TTC549 (cell line): ENCODE results near the gene GRIA2.
"Not testable (repeated sequence)": the region's sequence is repeated elsewhere in the genome, so short reads cannot be mapped to it uniquely, and the experiment has no call there.

Experiments used
- FAIRE-seq: peaks from 2 replicates; lab custom pipeline; 2012; peaks lifted over from hg19 to GRCh38; lab: Jason Lieb, UNC

Gene GRIA2

DNA sequence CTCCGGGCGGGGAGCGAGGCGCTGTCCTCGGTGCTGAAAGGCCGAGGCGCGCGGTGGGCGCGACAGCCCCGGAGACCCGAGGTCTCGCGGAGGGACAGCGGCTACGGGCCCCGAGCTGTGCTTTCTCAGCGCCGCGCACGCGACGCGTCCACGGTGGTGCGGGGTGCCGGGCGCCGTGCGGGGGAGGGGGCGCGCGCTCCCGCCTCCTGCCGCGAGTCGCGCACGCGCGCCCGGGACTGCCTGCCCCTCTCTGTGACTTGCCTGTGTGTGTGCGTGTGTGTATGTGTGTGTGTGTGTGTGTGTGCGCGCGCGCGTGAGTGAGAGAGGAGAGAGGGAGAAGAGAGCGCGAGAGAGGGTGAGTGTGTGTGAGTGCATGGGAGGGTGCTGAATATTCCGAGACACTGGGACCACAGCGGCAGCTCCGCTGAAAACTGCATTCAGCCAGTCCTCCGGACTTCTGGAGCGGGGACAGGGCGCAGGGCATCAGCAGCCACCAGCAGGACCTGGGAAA, at the start of gene GRIA2:
Gene GRIA2 (plus strand): TSS at position 358 of the 511 bp plus-strand sequence. CDS start 315 bp downstream, outside the sequence.
- FAIRE-seq: no peak

DNA sequence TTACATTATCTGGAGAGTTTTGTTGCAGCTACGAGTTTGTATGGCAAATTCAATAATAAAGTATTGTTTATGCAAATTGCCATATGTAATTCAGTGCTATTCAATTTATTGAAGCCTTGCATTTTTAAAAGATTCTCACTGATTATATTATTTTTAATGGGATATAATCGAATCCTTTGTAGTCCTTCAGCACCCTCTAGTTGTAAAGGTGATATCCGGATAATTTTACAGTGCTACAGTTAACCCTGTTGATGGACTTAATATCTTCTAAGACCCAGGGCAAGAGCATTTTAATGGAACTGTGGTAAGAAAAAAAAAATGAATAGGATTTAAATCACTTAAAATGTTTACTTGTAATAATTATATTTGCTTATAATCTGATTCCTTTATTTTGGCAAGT, 48.5 kb upstream of the GRIA2 start:
- FAIRE-seq: peak; percentile 5

DNA sequence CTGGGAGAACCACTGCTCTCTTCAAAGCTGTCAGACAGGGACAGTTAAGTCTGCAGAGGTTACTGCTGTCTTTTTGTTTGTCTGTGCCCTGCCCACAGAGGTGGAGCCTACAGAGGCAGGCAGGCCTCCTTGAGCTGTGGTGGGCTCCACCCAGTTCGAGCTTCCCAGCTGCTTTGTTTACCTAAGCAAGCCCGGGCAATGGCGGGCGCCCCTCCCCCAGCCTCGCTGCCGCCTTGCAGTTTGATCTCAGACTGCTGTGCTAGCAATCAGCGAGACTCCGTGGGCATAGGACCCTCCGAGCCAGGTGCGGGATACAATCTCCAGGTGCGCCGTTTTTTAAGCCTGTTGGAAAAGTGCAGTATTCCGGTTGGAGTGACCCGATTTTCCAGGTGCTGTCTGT, 40.3 kb upstream of the GRIA2 start:
- not testable (repeated sequence) for FAIRE-seq

DNA sequence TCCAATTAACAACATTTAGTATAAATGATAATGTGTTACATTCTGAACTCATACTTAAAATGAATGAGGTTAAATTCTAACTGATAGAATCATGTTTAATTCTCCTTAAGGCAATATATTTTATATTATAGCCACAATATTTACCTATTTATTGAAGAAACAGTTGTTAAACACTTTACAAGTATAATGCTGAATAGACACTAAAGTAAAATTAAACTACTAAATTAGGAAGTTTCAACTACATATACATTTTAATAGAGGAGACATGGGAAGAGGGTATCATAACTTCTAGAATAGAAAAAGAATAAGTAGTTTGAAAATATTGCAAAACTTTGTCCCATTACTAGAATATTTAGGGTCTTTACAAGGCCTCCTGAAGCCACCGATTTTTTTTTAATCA, 36.2 kb upstream of the GRIA2 start:
- no peak for FAIRE-seq

DNA sequence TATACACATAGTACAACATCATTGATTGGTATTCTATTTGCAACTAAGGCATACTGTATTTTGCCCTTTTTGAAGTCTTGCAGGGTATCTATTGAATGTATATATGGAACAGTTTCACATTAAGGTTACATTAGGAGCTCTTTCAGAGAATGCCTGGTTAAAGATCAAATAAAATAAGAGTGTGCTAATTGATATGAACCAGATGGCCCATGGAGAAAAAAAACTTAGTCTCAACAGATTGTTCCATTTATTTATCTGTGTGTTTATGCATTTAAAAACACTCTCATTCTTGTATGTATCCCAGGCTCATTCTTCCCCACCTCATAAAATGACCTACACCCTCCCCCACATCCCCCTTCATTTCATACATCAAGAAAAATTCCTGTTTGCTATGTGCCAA, 35.2 kb upstream of the GRIA2 start:
- no peak for FAIRE-seq

DNA sequence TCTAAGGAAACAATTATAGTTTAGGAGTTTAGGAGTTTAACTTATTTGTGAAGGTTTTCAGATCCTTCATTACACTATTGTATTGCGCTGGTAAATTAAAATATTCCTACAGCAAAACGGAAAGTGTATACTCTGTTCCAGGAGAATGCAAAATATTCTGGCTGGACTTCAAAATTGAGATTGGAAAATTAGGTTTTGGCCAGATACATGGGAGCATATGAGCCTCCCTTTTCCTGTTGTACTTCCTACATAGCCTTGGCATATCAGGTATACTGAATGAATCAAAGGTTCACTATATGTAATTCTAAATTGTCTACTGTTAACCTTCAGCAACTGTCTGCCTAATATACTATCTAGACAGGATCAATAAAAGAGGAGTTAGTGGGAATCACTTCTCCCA, 25.2 kb upstream of the GRIA2 start:
- no peak for FAIRE-seq

DNA sequence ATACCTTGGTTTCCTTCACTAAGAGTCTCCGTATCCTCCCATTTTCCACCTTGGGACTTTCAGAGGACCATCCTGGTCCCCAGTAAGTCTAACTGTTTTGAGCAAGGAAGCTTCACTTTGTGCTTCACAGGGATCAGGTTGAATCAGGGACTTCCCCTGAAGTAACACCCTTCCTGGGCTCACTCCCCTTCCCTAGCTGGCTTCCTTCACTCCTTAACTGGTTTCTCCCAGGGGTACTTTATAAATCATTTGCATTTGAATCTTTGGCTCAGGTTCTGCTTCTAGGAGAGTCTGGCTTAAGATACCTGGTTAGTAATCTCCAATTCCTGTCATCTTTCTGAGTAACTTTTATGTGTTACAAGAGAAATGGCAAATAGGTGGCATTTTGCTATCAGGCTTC, 24.5 kb upstream of the GRIA2 start:
- FAIRE-seq: no peak

DNA sequence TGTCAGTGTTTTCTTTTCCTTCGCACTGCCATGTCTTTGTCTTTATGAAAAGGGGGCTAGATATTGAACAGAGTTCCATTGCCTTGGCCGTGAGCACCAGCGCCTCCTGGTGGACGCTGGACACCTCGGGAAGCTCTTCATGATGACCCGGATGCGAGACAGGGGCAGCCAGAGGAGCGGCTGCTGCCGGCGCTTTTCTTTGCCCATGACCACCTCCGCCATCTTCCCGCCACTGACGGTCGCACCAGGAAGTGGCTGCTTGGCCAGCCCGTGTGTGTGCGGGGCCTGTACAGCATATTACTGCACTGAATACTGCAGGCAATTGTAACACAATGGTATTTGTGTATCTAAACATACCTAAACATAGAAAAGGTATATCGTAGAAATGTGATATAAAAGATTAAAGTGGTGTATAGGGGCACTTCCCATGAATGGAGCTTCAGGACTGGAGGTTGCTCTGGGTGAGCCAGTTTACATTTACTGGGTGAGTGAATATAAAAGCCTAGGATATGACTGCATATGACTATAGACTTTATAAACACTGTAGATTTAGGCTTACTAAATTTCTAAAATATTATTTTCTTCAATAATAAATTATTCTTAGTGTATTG, 15.8 kb upstream of the GRIA2 start:
- no peak for FAIRE-seq

DNA sequence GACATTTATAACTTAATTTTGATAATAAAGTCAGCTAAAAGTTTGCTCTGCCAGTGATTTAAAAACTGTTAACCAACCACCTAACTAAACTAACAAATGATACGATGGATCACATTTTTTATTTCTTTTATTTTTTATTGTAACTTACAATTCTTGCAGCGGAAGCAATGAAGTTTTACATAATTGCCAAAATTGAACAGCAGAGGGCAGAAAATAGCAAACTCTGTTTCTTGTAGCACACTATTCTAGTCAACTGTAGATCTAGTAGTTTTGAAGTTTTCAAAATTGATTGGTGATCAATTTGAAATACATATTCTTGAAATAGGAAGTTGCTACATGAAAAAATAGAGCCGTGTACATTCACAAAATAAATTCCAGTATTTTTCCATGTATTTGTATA, 2.8 kb upstream of the GRIA2 start:
- FAIRE-seq: peak; percentile 94

DNA sequence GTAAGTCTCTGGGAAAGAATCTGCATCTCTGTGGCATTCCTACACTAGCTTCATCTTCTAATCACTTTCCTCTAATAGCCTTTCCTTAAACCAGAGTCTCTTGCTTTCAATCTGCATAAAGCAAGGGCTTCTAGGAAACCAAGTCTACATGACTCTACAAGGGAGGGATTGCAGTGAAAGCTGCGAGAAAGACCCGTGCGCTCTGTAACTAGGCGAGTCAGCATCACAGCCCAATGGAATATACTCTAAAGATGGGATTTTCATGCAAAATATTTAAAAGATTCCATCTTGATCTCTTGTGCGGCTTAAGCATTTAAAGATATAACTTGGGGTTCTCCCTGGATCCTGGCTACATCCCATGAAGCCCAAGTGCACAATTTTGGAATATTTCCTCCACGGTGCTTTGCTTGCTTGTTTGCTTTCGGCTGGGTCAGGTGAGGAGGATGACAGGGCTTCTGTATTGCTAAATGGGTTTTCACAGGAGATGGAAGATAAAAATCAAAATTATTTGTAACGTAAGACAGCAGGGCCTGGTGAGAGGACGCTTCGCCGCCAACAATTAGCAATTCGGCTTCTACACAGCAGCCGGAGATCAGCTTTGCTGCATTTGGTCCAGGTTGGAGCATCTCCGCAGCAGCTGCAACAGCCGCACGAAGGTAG, 687 bp upstream of the GRIA2 start:
- no peak for FAIRE-seq

DNA sequence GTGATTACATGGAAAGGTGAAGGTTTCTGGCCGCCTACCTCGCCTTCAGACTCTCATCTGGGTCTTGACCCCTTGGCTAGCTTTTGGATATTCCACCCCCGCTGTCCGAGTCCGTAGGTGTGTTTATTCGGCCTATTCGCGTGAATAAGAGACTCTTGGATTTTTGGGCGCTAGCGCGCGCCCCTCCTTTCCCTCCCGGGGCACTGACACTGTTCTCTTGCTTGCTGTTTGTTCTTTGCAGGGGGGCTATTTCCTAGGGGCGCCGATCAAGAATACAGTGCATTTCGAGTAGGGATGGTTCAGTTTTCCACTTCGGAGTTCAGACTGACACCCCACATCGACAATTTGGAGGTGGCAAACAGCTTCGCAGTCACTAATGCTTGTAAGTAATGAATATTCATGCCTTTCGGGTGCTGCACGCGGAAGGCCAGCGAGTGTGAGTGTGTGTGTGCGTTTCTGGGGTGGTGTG, 932 bp downstream of the GRIA2 start:
- FAIRE-seq: no peak

DNA sequence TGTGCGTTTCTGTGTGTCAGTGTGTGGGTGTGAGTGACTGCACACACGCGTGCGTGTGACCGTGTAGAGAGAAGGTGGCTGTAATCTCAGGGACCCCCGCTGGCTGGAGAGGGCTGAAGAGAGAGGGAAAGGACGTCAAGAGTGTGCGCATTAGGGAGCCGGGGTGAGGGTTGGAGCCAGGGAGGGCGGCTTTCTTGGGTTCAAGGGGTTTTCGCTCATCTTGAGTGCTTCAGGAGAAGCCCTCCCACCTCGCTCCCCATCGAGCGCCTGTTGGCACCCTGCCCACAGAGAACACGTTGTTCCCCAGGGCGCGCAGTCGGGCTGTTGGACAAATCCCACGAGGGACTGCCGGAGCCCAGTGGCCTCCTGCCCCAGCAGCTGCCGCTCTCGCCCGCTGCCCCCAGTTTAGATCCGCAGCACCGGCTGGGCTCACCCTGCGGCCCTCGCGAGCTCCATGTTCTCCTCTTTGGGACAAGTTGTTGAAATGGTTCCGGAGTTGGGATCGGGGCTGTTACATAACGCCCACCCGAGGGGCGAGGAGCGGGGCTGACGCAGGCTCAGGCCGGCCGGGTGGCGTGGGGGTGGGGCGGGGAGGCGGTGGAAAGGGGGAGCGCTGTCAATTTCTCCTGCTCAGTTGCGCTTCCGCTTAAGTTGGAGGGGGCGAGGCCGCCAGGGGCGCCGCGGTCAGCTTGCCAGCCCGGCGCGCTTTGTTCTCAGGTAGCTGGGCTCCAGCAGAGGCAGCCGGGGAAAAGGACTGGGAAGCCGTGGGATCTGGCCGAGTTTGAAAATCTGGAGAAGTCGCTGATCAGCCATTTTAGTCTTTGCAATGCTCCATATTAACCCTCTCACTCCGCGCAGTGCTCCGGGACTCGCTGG, 1.6 kb downstream of the GRIA2 start:
- FAIRE-seq: no peak

DNA sequence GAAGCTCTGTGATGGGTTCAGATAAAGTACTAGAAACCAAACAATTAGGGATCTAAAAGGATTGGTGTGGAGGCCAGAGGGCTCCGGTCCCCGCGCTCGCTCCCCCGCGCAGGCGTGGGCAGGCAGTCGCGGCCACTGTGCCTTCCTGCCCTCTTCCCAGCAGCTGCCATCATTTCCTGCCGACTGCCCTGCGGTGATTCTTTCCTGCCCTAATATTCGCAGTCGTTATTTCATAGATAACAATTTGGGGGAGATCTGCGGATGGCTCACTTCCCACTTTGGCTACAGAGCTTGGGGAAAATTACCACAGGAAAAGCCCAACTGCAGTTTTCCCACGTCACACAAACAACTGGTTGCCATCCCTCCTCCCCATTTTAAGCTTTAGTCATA, 2.2 kb downstream of the GRIA2 start:
- FAIRE-seq: no peak

DNA sequence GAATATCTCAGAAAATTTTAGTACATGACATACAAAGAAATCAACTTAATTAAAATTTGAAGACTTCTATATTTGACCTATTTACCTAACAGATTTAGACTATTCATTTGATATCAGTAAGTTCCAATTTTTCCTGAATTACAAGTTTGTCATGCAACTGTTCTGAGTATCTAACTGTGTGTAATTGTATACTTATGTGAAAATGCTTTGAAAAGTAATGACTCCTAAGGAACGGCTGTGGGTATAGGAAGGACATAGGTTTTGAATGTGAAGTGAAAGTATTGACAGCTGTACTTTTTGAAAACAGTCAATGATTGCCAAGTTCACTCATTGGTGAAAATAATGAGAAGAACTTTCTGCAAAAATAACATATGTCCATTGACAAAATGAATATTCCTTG, 2.9 kb downstream of the GRIA2 start:
- no peak for FAIRE-seq

DNA sequence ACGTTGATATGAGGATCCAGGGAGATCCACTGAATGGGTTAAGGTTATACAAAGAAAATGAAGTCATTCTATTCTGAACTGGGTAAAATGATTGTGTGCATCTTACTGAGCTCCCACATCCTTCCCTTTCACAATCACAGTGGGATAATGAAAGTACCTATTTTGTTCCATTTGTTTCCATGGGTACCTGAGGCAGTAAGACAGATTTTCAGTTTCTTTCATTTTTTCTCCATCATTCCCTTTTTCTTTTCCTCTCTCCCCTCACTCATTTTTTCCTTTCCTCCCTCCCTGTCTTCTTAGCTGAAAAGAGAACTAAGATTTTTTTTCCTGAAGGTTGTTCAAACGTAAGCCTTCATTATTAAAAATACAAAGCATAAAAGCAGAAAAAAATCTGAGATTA, 4.6 kb downstream of the GRIA2 start:
- no peak for FAIRE-seq

DNA sequence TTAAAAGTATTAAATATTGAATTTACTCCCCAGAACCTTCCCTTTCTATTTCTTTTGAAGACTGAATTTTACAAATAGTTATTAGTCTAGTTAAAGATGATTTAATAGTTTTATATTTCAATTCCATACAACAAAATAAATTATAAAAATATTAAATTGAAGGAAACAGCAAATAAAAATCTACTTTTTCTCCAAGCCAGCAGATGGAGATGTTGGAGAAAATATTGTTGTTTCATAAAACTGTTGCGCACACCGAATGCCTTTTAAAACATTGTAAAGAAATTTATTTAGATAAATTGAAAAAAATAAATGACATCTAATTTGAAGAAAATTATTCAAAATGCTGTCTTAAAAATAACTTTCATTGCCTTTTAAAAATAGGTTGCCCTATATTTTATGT, 5.5 kb downstream of the GRIA2 start:
- FAIRE-seq: peak; percentile 85

DNA sequence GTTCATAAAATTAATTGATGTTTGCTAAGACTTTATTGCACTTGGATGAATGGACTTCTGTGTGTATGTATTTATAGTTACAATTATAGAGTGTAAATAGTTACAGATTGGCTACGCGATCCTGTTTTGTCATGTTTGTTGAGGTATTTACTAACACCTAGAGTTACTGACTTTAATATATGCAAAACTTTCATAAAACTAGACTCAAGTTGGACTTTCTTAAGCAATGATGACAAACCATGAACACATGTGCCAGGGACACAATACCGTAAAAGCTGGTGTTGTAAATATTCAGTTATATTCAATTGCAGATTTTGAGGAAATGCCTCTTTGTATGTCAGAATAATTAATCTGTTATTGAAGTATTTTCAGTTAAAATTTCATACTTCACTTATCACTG, 6.1 kb downstream of the GRIA2 start:
- FAIRE-seq: no peak

DNA sequence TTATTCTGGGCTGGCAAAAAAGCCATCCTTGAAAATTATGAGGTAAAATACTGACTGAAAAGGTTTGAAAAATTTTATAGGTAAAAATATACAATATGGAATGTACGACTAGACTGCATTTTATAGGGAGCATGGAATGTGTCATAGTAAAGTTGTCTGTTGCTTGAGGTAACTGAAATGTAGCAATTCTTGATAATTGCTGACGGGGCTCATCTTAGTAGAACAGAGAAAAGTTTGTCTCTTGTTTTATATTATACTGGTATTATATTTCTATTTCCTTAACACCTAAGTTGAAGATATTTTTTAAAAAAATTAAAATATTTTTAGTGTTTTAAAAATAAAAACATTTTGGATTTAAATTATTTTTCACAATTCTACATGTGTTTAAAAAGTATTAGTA, 11.0 kb downstream of the GRIA2 start:
- FAIRE-seq: peak; percentile 79

DNA sequence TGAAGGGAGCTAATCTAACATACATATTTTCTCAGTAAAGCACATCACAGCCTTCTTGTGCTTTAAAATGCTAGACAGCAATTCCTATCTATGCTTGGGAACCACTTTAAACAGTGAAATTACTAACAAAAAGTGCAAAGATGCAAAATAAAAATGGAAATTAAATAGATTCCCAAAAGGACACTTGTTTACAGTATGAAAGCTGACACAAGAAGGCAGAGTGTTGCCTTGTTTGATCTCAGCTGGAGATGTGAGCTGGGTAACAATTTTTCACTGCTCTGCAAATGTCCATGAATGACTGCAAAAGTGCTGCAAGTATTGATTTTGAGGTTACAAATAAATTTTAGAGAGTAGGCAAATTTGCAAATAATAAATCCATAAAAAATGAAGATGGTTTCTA, 22.3 kb downstream of the GRIA2 start:
- FAIRE-seq: no peak

DNA sequence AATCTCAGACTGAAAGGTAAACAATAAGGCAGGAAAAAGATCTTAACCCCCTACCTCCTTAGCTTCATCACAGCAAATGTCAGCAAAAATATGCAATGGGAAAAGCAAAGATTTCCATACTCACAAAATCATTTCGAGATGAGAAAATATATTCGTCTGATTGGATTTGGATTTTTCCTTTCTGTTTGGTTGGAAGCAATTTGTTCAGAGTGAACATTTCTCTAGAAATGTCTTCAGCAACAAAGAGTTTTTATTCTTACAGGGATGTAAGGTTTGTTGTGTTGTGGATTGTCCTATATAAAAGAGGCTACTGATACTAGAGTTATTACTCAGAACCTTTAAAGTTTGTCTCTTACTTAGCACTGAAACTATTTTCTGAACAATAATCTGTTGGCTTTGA, 23.8 kb downstream of the GRIA2 start:
- no peak for FAIRE-seq

DNA sequence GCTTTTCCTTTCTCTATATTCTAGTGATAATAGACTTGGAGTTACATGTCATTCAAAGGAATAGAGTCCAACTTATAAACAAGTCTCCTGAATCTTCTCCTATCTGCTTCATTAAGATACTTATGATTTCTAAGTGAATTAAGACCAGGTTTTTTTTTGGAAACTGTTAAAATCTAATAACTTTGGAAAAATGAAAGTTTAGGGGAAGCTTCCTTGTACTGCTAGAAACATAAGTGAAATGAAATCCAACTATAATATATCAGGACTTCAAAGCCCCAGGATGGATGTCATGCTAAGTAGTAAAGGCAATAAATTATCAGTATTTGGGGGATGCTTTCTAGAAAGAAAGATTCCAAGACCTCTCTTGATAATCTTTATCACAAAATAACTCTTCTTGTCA, 24.8 kb downstream of the GRIA2 start:
- FAIRE-seq: no peak

DNA sequence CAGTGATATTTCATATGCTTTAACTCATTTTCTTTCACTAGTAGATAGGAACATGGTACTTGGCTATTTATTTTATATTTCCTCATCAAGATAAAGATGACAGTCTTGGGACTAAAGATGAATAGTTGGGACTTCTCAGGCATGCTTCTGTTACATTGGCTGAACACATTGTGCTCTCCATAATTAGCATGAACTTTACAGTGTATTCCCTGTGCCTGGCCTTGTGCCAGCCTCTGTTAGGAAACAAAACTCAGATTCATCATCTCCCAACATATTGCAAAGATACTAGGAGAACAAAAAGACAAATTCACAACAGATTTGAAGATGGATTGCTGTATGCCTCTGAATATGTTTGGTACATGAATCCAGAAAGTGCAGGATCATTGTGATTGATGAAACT, 26.4 kb downstream of the GRIA2 start:
- no peak for FAIRE-seq

DNA sequence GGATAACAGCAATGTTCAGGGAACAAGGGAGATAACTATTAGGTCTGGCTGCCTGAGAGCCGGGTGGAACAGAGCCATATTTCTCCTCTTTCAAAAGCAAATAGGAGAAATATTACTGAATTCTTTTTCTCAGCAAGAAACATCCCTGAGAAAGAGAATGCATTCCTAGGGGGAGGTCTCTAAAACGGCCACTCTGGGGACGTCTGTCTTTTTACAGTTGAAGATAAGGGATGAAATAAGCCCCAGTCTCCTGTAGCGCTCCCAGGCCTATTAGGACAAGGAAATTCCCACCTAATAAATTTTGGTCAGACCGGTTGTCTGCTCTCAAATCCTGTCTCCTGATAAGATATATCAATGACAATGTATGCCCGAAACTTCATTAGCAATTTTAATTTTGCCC, 37.6 kb downstream of the GRIA2 start:
- FAIRE-seq: not testable (repeated sequence)
